B cell (primary cell): ENCODE measurements around the gene DUOXA2. TPM values are rescaled to one million over a fixed set of nuclear protein-coding genes. Genes with fewer than 3 reads are reported as not detected.

Experiments used
- ATAC-seq: fragments of 200-7000 bp; cut with Tn5 transposase; one replicate; pipeline ENCODE4 v1.10.0; 2021; ENCODE audit warnings: low read depth, mild to moderate bottlenecking, moderate number of reproducible peaks, moderate library complexity
- CTCF ChIA-PET: fragments of 350-600 bp; sonication (Branson Sonifier 250); formaldehyde crosslinking; loops from one replicate; lab custom pipeline; 2021; ENCODE audit warnings: antibody characterized with exemption, inconsistent platforms; lab: Charles Lee
- POLR2A ChIA-PET: fragments of 350-600 bp; sonication (Branson Sonifier 250); formaldehyde crosslinking; loops from one replicate; lab custom pipeline; 2021; ENCODE audit warnings: antibody characterized with exemption; lab: Charles Lee
- DNase-seq: peaks from one replicate; pipeline ENCODE4 v3.0.0; 2013
- H2AFZ ChIP-seq: 2 replicates; pipeline ENCODE4 v1.6.1; 2012; ENCODE audit warnings: mild to moderate bottlenecking, low read depth, low read length; ENCODE audit not compliant: insufficient read depth, poor library complexity, severe bottlenecking
- H3K27ac ChIP-seq, 2 donors: 1 replicate in 1 of 2; 2 replicates in 1 of 2; pipeline ENCODE4 v1.5.1; 2012 to 2013; ENCODE audit warnings: low read length in 2 of 2, mild to moderate bottlenecking in 2 of 2, moderate library complexity in 1 of 2
- H3K27me3 ChIP-seq, 4 experiments: fragments of 200-600 bp in 1 of 4; sonication (generic) in 1 of 4; replicated peaks in 1 of 4; 1 replicate in 2 of 4; 2 replicates in 2 of 4; pipeline versions ENCODE4 v1.6.1 to v1.7.0; 2013 to 2016; ENCODE audit warnings: low read length in 3 of 4, mild to moderate bottlenecking in 2 of 4, mixed read lengths in 1 of 4, moderate library complexity in 1 of 4; ENCODE audit not compliant: insufficient read depth in 4 of 4, control insufficient read depth in 3 of 4; ENCODE audit errors: control extremely low read depth in 1 of 4
- H3K36me3 ChIP-seq, 2 experiments: replicated peaks in 1 of 2; 1 replicate in 1 of 2; 2 replicates in 1 of 2; pipeline versions ENCODE4 v1.6.1 to v1.7.1; 2013; ENCODE audit warnings: low read length in 1 of 2; ENCODE audit not compliant: insufficient read depth in 2 of 2, control insufficient read depth in 1 of 2; ENCODE audit errors: control extremely low read depth in 1 of 2, extremely low read depth in 1 of 2
- H3K4me1 ChIP-seq, 2 donors: fragments of 200-600 bp in 1 of 2; sonication (generic) in 1 of 2; 1 replicate in 1 of 2; 2 replicates in 1 of 2; pipeline versions ENCODE4 v1.5.1 to v1.6.1; 2013 to 2017; ENCODE audit warnings: low read length in 2 of 2; ENCODE audit not compliant: control insufficient read depth in 2 of 2, insufficient read depth in 2 of 2
- H3K4me2 ChIP-seq: replicated peaks from 2 replicates; pipeline ENCODE3; 2012; ENCODE audit warnings: mild to moderate bottlenecking, low read depth, low read length; ENCODE audit not compliant: poor library complexity, severe bottlenecking
- H3K4me3 ChIP-seq, 5 experiments: fragments of 200-600 bp in 1 of 5; sonication (generic) in 1 of 5; 1 replicate in 3 of 5; 2 replicates in 2 of 5; pipeline versions ENCODE4 v1.5.1 to v1.7.0; 2011 to 2016; ENCODE audit warnings: low read length in 4 of 5, mild to moderate bottlenecking in 4 of 5, low read depth in 2 of 5, control low read depth in 1 of 5, moderate library complexity in 1 of 5; ENCODE audit not compliant: insufficient read depth in 1 of 5; ENCODE audit errors: control extremely low read depth in 1 of 5, extremely low read depth in 1 of 5
- H3K79me2 ChIP-seq: fragments of 200-600 bp; sonication (generic); one replicate; pipeline ENCODE4 v1.6.0; 2016; ENCODE audit warnings: low read length; ENCODE audit not compliant: control insufficient read depth, insufficient read depth
- H3K9ac ChIP-seq: fragments of 200-600 bp; sonication (generic); 2 replicates; pipeline ENCODE4 v1.6.1; 2017; ENCODE audit warnings: mild to moderate bottlenecking, low read length, moderate library complexity
- H3K9me3 ChIP-seq, 3 donors: one replicate each; pipeline versions ENCODE4 v1.6.1 to v1.7.1; 2013; ENCODE audit warnings: low read length in 2 of 3; ENCODE audit not compliant: control insufficient read depth in 2 of 3, insufficient read depth in 1 of 3; ENCODE audit errors: control extremely low read depth in 1 of 3
- H4K20me1 ChIP-seq: 2 replicates; pipeline ENCODE4 v1.6.0; 2012; ENCODE audit warnings: mild to moderate bottlenecking, low read length; ENCODE audit not compliant: insufficient read depth, control insufficient read depth, poor library complexity, severe bottlenecking
- H3K27ac Mint-ChIP-seq: one replicate; pipeline ENCODE4 v1.8.0; 2021; ENCODE audit warnings: mixed read lengths
- H3K27me3 Mint-ChIP-seq: one replicate; pipeline ENCODE4 v1.8.0; 2021; ENCODE audit warnings: mixed read lengths
- H3K4me1 Mint-ChIP-seq: one replicate; pipeline ENCODE4 v1.8.0; 2021; ENCODE audit warnings: mixed read lengths
- H3K4me3 Mint-ChIP-seq: one replicate; pipeline ENCODE4 v1.8.0; 2021; ENCODE audit warnings: mixed read lengths
- H3K9me3 Mint-ChIP-seq: one replicate; pipeline ENCODE4 v1.8.0; 2022; ENCODE audit warnings: mixed read lengths; ENCODE audit not compliant: insufficient read depth
- CTCF ChIP-seq: fragments of 200-600 bp; IDR thresholded peaks from one replicate; pipeline ENCODE4 v1.8.0; 2022; ENCODE audit warnings: antibody characterized with exemption, mild to moderate bottlenecking
- EZH2 ChIP-seq: IDR thresholded peaks from 2 replicates; pipeline ENCODE4 v1.6.1; 2012; ENCODE audit warnings: borderline replicate concordance, low read depth, mild to moderate bottlenecking, moderate library complexity, low read length; ENCODE audit not compliant: insufficient read depth, poor library complexity, severe bottlenecking
- WGBS: methylation state at CpG from one replicate; pipeline ENCODE4 v1.1.5; 2013; ENCODE audit warnings: missing lambda C conversion rate; ENCODE audit not compliant: insufficient coverage; 5-methylcytosine and 5-hydroxymethylcytosine counted together
- intact Hi-C: fragments of 100-400 bp; cut with micrococcal nuclease; formaldehyde crosslinking; loops from one replicate; pipeline ENCODE4 v1.10.0; 2022
- polyA plus RNA-seq: library from polyadenylated mRNA; depleted of rRNA; stranded (reverse); fragments of >200 nt; gene quantifications from 2 replicates; pipeline ENCODE4 v1.2.3, GENCODE V29; 2012
- total RNA-seq, 2 donors: library from RNA; stranded (reverse); fragments of 120-200 nt in 1 of 2; gene quantifications; 1 replicate in 1 of 2; 2 replicates in 1 of 2; pipeline versions ENCODE4 v1.2.3 to v1.2.4, GENCODE V29; 2013 to 2022

Gene DUOXA2
- total and polyA plus RNA-seq, 2 donors (not counting 1 experiment from before 2014, with no cell fraction given) = not detected

- H3K9me3 ChIP-seq = no peaks in the 10 kb centered on the region
- peaks cover 0 to 9% (median 3%) of the 10 kb centered on the region in 4 experiments for H3K27me3 ChIP-seq
- intact Hi-C loops = no loop called here
- H3K27ac ChIP-seq = no peak overlapping the region
- ChIA-PET POLR2A (no interaction called here), CTCF (interaction anchor here (0.9 to 1.4 kb wide), 2 partner anchors 10 to 35 kb away, joined by 3 read pairs; no protein-coding TSS in a partner anchor)
- no peaks in the 10 kb centered on the region for H4K20me1 ChIP-seq
- H3K27ac Mint-ChIP-seq = no peak overlapping the region
- no peaks in the 10 kb centered on the region for H3K79me2 ChIP-seq
- H3K4me3 Mint-ChIP-seq = no peak overlapping the region
- no peaks in the 10 kb centered on the region for H3K9me3 Mint-ChIP-seq
- no peak overlapping the region for H3K4me2 ChIP-seq
- ATAC-seq (no peak), DNase-seq (no peak)
- no peak overlapping the region for H3K9ac ChIP-seq
- no peaks in the 10 kb centered on the region for H3K4me1 Mint-ChIP-seq
- no peaks in the 10 kb centered on the region for H3K4me1 ChIP-seq
- no peak overlapping the region for H2AFZ ChIP-seq
- H3K36me3 ChIP-seq = no peaks in the 10 kb centered on the region
- peaks cover 27% of the 10 kb centered on the region for H3K27me3 Mint-ChIP-seq
- no peak overlapping the region for H3K4me3 ChIP-seq
- TF ChIP-seq CTCF = no peak
- TF ChIP-seq EZH2 = no peak
Measured at GRCh38 chr15:45083223-45083622, 30.9 kb upstream of the DUOXA2 start.

GRCh38 chr15:45084163-45084562 is 30.0 kb upstream of the DUOXA2 start:
- POLR2A ChIA-PET = no interaction called here
- WGBS = no CpG with 5 or more reads among the region's 3 CpGs
- Mint-ChIP-seq H3K4me3 (no peak overlapping the region), H3K27ac (no peak overlapping the region), H3K9me3 (no peaks in the 10 kb centered on the region), H3K27me3 (peaks cover 27% of the 10 kb centered on the region), H3K4me1 (no peaks in the 10 kb centered on the region)
- no peak for ATAC-seq
- H4K20me1 ChIP-seq = no peaks in the 10 kb centered on the region
- no peaks in the 10 kb centered on the region for H3K79me2 ChIP-seq
- H3K27ac ChIP-seq = no peak overlapping the region
- DNase-seq = no peak
- no peak overlapping the region for H3K9ac ChIP-seq
- no peaks in the 10 kb centered on the region for H3K36me3 ChIP-seq
- peaks cover 0 to 9% (median 5%) of the 10 kb centered on the region in 4 experiments for H3K27me3 ChIP-seq
- H3K4me2 ChIP-seq = no peak overlapping the region
- CTCF ChIA-PET = interaction anchor here (0.9 to 1.4 kb wide), 2 partner anchors 9 to 34 kb away, joined by 3 read pairs; no protein-coding TSS in a partner anchor
- H2AFZ ChIP-seq = no peak overlapping the region
- no peaks in the 10 kb centered on the region for H3K4me1 ChIP-seq
- no peak overlapping the region for H3K4me3 ChIP-seq
- no peaks in the 10 kb centered on the region for H3K9me3 ChIP-seq
- TF ChIP-seq CTCF = no peak
- intact Hi-C loops = no loop called here
